ENCODE measurements around the gene SLFNL1. TPM values are rescaled to one million over a fixed set of nuclear protein-coding genes. Genes with fewer than 3 reads are reported as not detected.

The SLFNL1 gene
- total and polyA plus RNA-seq, 2 experiments from 2014 or later = 0.14 to 0.29 TPM

GRCh38 chr1:41022424-41022823, 899 bp upstream of the SLFNL1 start:
- peaks cover 7% of the 10 kb centered on the region; the same call in 1 of the 2 replicates for H3K4me1 ChIP-seq (ENCODE audit: insufficient read depth)
- H4K20me1 ChIP-seq (replicated peaks; ENCODE audit: insufficient read depth) = 0 out of 2 replicates have a peak, but pooled peaks cover 4% of the 10 kb centered on the region
- TF ChIP-seq JUNB (IDR thresholded peaks at IDR 0.05; ENCODE audit: unreplicated experiment) (no peak), EZH2phosphoT487 (IDR thresholded peaks at IDR 0.05; ENCODE audit: unreplicated experiment) (no peak), ZNF331 (CRISPR knock-in tag; IDR thresholded peaks at IDR 0.05; ENCODE audit: low read depth) (no peak), CTCF (conservative IDR thresholded peaks at IDR 0.05; ENCODE audit: low read depth in 2 of 2) (no peak)
- 0 out of 2 replicates have a peak, but pooled peaks cover 3% of the 10 kb centered on the region for H3F3A ChIP-seq (replicated peaks; ENCODE audit: low read depth)
- no peaks in the 10 kb centered on the region for H3K36me3 ChIP-seq (ENCODE audit: insufficient read depth)
- H3K4me3 ChIP-seq = no peak overlapping the region
- no peak overlapping the region for H3K4me2 ChIP-seq
- no peak overlapping the region for H3K4me3 Mint-ChIP-seq
- peaks cover 17% of the 10 kb centered on the region; the same call in 1 of the 2 replicates for H3K27me3 ChIP-seq (ENCODE audit: insufficient read depth)
- H3K27ac ChIP-seq (ENCODE audit: low read depth) = peak overlapping the region; percentile 23; the same call in 1 of the 2 replicates
- H3K27me3 Mint-ChIP-seq (ENCODE audit: insufficient read depth, low read depth, poor library complexity) = peaks cover 41% of the 10 kb centered on the region
- peaks cover 24% of the 10 kb centered on the region for H3K4me1 Mint-ChIP-seq
- no peak overlapping the region for H3K27ac Mint-ChIP-seq
- DNase-seq (ENCODE audit: low spot score) = no peak
- no peaks in the 10 kb centered on the region for H3K79me2 ChIP-seq (replicated peaks; ENCODE audit: insufficient read depth)
- no peaks in the 10 kb centered on the region for H3K9me2 ChIP-seq (ENCODE audit: insufficient read depth)
- no peak for ATAC-seq
- no peaks in the 10 kb centered on the region; the same call in 2 of the 3 replicates for H3K9me3 Mint-ChIP-seq
- H3K36me3 Mint-ChIP-seq (ENCODE audit: low read depth) = peaks cover 19% of the 10 kb centered on the region
- no peak overlapping the region for H2AFZ ChIP-seq

GRCh38 chr1:41020654-41021053, 871 bp downstream of the SLFNL1 start:
- H3K27ac ChIP-seq (ENCODE audit: low read depth) = no peak overlapping the region
- H3K4me3 ChIP-seq = no peak overlapping the region
- Mint-ChIP-seq H3K4me1 (peaks cover 24% of the 10 kb centered on the region), H3K9me3 (no peaks in the 10 kb centered on the region; the same call in 2 of the 3 replicates), H3K27me3 (ENCODE audit: insufficient read depth, low read depth, poor library complexity) (peaks cover 46% of the 10 kb centered on the region), H3K27ac (no peak overlapping the region), H3K36me3 (ENCODE audit: low read depth) (peaks cover 23% of the 10 kb centered on the region), H3K4me3 (no peak overlapping the region)
- ATAC-seq (no peak), DNase-seq (ENCODE audit: low spot score) (no peak)
- H3K9me2 ChIP-seq (ENCODE audit: insufficient read depth) = no peaks in the 10 kb centered on the region
- no peaks in the 10 kb centered on the region for H3K79me2 ChIP-seq (replicated peaks; ENCODE audit: insufficient read depth)
- peaks cover 4% of the 10 kb centered on the region; the same call in 1 of the 2 replicates for H4K20me1 ChIP-seq (replicated peaks; ENCODE audit: insufficient read depth)
- H3K4me1 ChIP-seq (ENCODE audit: insufficient read depth) = peaks cover 7% of the 10 kb centered on the region; the same call in 1 of the 2 replicates
- H3K36me3 ChIP-seq (ENCODE audit: insufficient read depth) = no peaks in the 10 kb centered on the region; the same call in 1 of the 2 replicates
- peaks cover 17% of the 10 kb centered on the region; the same call in 1 of the 2 replicates for H3K27me3 ChIP-seq (ENCODE audit: insufficient read depth)
- H3K4me2 ChIP-seq = no peak overlapping the region
- H3F3A ChIP-seq (replicated peaks; ENCODE audit: low read depth) = peaks cover 3% of the 10 kb centered on the region; the same call in 1 of the 2 replicates
- H2AFZ ChIP-seq = no peak overlapping the region
- no peak for TF ChIP-seq ZNF114 (CRISPR knock-in tag; IDR thresholded peaks at IDR 0.05)
- TF ChIP-seq CREB1 (CRISPR knock-in tag; IDR thresholded peaks at IDR 0.05; ENCODE audit: low read depth) = no peak
- no peak for TF ChIP-seq JUNB (IDR thresholded peaks at IDR 0.05; ENCODE audit: unreplicated experiment)
- no peak for TF ChIP-seq NANOG (IDR thresholded peaks at IDR 0.05; ENCODE audit: borderline replicate concordance)
- TF ChIP-seq POLR2AphosphoS5 (IDR thresholded peaks at IDR 0.05; ENCODE audit: low read depth) = no peak
- no peak for TF ChIP-seq EZH2phosphoT487 (IDR thresholded peaks at IDR 0.05; ENCODE audit: unreplicated experiment)
- no peak for TF ChIP-seq ZNF331 (CRISPR knock-in tag; IDR thresholded peaks at IDR 0.05; ENCODE audit: low read depth)
- no peak for TF ChIP-seq REST (IDR thresholded peaks at IDR 0.05; ENCODE audit: unreplicated experiment)
- TF ChIP-seq, protein P1, sequence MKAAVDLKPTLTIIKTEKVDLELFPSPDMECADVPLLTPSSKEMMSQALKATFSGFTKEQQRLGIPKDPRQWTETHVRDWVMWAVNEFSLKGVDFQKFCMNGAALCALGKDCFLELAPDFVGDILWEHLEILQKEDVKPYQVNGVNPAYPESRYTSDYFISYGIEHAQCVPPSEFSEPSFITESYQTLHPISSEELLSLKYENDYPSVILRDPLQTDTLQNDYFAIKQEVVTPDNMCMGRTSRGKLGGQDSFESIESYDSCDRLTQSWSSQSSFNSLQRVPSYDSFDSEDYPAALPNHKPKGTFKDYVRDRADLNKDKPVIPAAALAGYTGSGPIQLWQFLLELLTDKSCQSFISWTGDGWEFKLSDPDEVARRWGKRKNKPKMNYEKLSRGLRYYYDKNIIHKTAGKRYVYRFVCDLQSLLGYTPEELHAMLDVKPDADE (IDR thresholded peaks at IDR 0.05) = no peak
- TF ChIP-seq CTCF (conservative IDR thresholded peaks at IDR 0.05; ENCODE audit: low read depth in 2 of 2) = no peak
- no peak for TF ChIP-seq EZH2 (IDR thresholded peaks at IDR 0.05; ENCODE audit: low read depth, unreplicated experiment)
- no peak for TF ChIP-seq STAT1 (IDR thresholded peaks at IDR 0.05; ENCODE audit: unreplicated experiment)

All from GM23338 (cell line).